HEK293 (cell line): ENCODE results near the gene KCTD1.

Experiments
- CTCF ChIA-PET: fragments of 350-600 bp; formaldehyde crosslinking; extraction: SDS; loops from one replicate; lab custom pipeline; 2021; ENCODE audit warnings: antibody characterized with exemption; lab: Yijun Ruan, JAX
- POLR2A ChIA-PET: fragments of 300-600 bp; formaldehyde crosslinking; extraction: SDS; loops from one replicate; lab custom pipeline; 2020; ENCODE audit warnings: antibody characterized with exemption, inconsistent platforms; lab: Yijun Ruan, JAX
- H3K27ac ChIP-seq: fragments of 200-500 bp; sonication (Bioruptor generic); 2 replicates; pipeline ENCODE4 v1.5.1; 2014; ENCODE audit warnings: low read depth, low read length, control low read depth, inconsistent platforms; ENCODE audit errors: extremely low read depth
- H3K36me3 ChIP-seq, 2 experiments: fragments of 200-500 bp in 1 of 2; sonication (Bioruptor generic) in 1 of 2; 1 replicate in 1 of 2; 2 replicates in 1 of 2; pipeline ENCODE4 v1.5.1; 2014 to 2017; ENCODE audit warnings: inconsistent platforms in 2 of 2, low read length in 2 of 2; ENCODE audit not compliant: control insufficient read depth in 2 of 2, insufficient read depth in 1 of 2
- H3K4me1 ChIP-seq: fragments of 200-500 bp; sonication (Bioruptor generic); 2 replicates; pipeline ENCODE4 v1.5.1; 2014; ENCODE audit warnings: mild to moderate bottlenecking, low read length, inconsistent platforms; ENCODE audit not compliant: control insufficient read depth, insufficient read depth
- H3K4me3 ChIP-seq: 2 replicates; pipeline ENCODE4 v1.5.1; 2011; ENCODE audit warnings: low read depth, mild to moderate bottlenecking, control low read depth, low read length, moderate library complexity
- H3K9me3 ChIP-seq: fragments of 200-500 bp; sonication (Bioruptor generic); 2 replicates; pipeline ENCODE4 v1.5.1; 2014; ENCODE audit warnings: low read depth, low read length, inconsistent platforms; ENCODE audit not compliant: control insufficient read depth, insufficient read depth
- EGR2 ChIP-seq: fragments of 450-650 bp; formaldehyde crosslinking; IDR thresholded peaks from 2 replicates; pipeline ENCODE4 v1.5.1; 2016; ENCODE audit warnings: low read depth, missing biosample characterization, missing genetic modification characterization
- GLI4 ChIP-seq: fragments of 450-650 bp; formaldehyde crosslinking; IDR thresholded peaks from 2 replicates; pipeline ENCODE4 v1.5.1; 2016; ENCODE audit warnings: missing biosample characterization, missing genetic modification characterization
- PATZ1 ChIP-seq: fragments of 450-650 bp; formaldehyde crosslinking; IDR thresholded peaks from 2 replicates; pipeline ENCODE4 v1.5.1; 2016; ENCODE audit warnings: missing biosample characterization, missing genetic modification characterization
- PRDM6 ChIP-seq: fragments of 450-650 bp; formaldehyde crosslinking; IDR thresholded peaks from 2 replicates; pipeline ENCODE4 v1.5.1; 2017; ENCODE audit warnings: missing biosample characterization, missing genetic modification characterization
- TCF7L2 ChIP-seq: IDR thresholded peaks from 2 replicates; pipeline ENCODE4 v1.6.1; 2011; ENCODE audit warnings: low read depth, mild to moderate bottlenecking, inconsistent platforms, low read length, moderate library complexity, borderline replicate concordance
- ZNF169 ChIP-seq: fragments of 450-650 bp; formaldehyde crosslinking; IDR thresholded peaks from 2 replicates; pipeline ENCODE4 v1.5.1; 2016; ENCODE audit warnings: missing biosample characterization, missing genetic modification characterization
- ZNF223 ChIP-seq: fragments of 450-650 bp; formaldehyde crosslinking; IDR thresholded peaks from 2 replicates; pipeline ENCODE4 v1.5.1; 2016; ENCODE audit warnings: missing biosample characterization, missing genetic modification characterization
- ZNF24 ChIP-seq: fragments of 450-650 bp; formaldehyde crosslinking; IDR thresholded peaks from 2 replicates; pipeline ENCODE4 v1.5.1; 2016; ENCODE audit warnings: missing biosample characterization, missing genetic modification characterization
- ZNF324 ChIP-seq: fragments of 450-650 bp; formaldehyde crosslinking; IDR thresholded peaks from 2 replicates; pipeline ENCODE4 v1.5.1; 2016; ENCODE audit warnings: missing biosample characterization, missing genetic modification characterization
- ZNF341 ChIP-seq: fragments of 450-650 bp; formaldehyde crosslinking; IDR thresholded peaks from 2 replicates; pipeline ENCODE4; 2016; ENCODE audit warnings: low read depth, missing biosample characterization, missing genetic modification characterization
- ZNF37A ChIP-seq: fragments of 450-650 bp; IDR thresholded peaks from 2 replicates; pipeline ENCODE4 v1.5.1; 2018; ENCODE audit warnings: missing biosample characterization, missing genetic modification characterization
- ZNF513 ChIP-seq: fragments of 450-650 bp; IDR thresholded peaks from 2 replicates; pipeline ENCODE4 v1.5.1; 2018; ENCODE audit warnings: missing biosample characterization, missing genetic modification characterization
- ZNF561 ChIP-seq: fragments of 450-650 bp; IDR thresholded peaks from 2 replicates; pipeline ENCODE4 v1.5.1; 2018; ENCODE audit warnings: missing biosample characterization, missing genetic modification characterization, borderline replicate concordance
- ZNF629 ChIP-seq: fragments of 450-650 bp; formaldehyde crosslinking; IDR thresholded peaks from 2 replicates; pipeline ENCODE4 v1.5.1; 2017; ENCODE audit warnings: missing biosample characterization, missing genetic modification characterization
- ZNF660 ChIP-seq: fragments of 450-650 bp; IDR thresholded peaks from 2 replicates; pipeline ENCODE4 v1.5.1; 2018; ENCODE audit warnings: missing biosample characterization, mild to moderate bottlenecking, missing genetic modification characterization
- ZNF747 ChIP-seq: fragments of 450-650 bp; formaldehyde crosslinking; IDR thresholded peaks from 2 replicates; pipeline ENCODE4 v1.5.1; 2016; ENCODE audit warnings: missing biosample characterization, missing genetic modification characterization
- ZSCAN4 ChIP-seq: fragments of 450-650 bp; formaldehyde crosslinking; IDR thresholded peaks from 2 replicates; pipeline ENCODE4 v1.5.1; 2017; ENCODE audit warnings: missing biosample characterization, missing genetic modification characterization
- TF ChIP-seq, protein P1 (sequence below): fragments of 450-650 bp; formaldehyde crosslinking; IDR thresholded peaks from 2 replicates; pipeline ENCODE4 v1.5.1; 2017; ENCODE audit warnings: missing biosample characterization, missing genetic modification characterization
- TF ChIP-seq, protein P2 (sequence below): fragments of 450-650 bp; formaldehyde crosslinking; IDR thresholded peaks from 2 replicates; pipeline ENCODE4 v1.5.1; 2016; ENCODE audit warnings: missing biosample characterization, missing genetic modification characterization, low read depth

Gene KCTD1

GRCh38 chr18:26524504-26525351 lies 23.6 kb downstream of the KCTD1 start:
- no peak overlapping the region for H3K4me3 ChIP-seq
- no peak overlapping the region for H3K27ac ChIP-seq
- ChIA-PET POLR2A (no interaction called here), CTCF (interaction anchor here (0.6 to 1.5 kb wide), 4 partner anchors 8 to 287 kb away, joined by 3 to 4 read pairs (median 3); no protein-coding TSS in a partner anchor)
- H3K36me3 ChIP-seq, result no peaks in the 10 kb centered on the region
- no peaks in the 10 kb centered on the region for H3K9me3 ChIP-seq
- TF ChIP-seq ZNF24 (tag by site-specific recombination) (no peak), ZNF513 (tag by site-specific recombination) (no peak), GLI4 (tag by site-specific recombination) (no peak), ZNF169 (tag by site-specific recombination) (no peak), ZNF747 (no peak), ZNF223 (tag by site-specific recombination) (no peak), ZNF324 (tag by site-specific recombination) (no peak), TCF7L2 (no peak)
- TF ChIP-seq, protein P1, sequence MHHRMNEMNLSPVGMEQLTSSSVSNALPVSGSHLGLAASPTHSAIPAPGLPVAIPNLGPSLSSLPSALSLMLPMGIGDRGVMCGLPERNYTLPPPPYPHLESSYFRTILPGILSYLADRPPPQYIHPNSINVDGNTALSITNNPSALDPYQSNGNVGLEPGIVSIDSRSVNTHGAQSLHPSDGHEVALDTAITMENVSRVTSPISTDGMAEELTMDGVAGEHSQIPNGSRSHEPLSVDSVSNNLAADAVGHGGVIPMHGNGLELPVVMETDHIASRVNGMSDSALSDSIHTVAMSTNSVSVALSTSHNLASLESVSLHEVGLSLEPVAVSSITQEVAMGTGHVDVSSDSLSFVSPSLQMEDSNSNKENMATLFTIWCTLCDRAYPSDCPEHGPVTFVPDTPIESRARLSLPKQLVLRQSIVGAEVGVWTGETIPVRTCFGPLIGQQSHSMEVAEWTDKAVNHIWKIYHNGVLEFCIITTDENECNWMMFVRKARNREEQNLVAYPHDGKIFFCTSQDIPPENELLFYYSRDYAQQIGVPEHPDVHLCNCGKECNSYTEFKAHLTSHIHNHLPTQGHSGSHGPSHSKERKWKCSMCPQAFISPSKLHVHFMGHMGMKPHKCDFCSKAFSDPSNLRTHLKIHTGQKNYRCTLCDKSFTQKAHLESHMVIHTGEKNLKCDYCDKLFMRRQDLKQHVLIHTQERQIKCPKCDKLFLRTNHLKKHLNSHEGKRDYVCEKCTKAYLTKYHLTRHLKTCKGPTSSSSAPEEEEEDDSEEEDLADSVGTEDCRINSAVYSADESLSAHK (tag by site-specific recombination), result no peak
- TF ChIP-seq, protein P2, sequence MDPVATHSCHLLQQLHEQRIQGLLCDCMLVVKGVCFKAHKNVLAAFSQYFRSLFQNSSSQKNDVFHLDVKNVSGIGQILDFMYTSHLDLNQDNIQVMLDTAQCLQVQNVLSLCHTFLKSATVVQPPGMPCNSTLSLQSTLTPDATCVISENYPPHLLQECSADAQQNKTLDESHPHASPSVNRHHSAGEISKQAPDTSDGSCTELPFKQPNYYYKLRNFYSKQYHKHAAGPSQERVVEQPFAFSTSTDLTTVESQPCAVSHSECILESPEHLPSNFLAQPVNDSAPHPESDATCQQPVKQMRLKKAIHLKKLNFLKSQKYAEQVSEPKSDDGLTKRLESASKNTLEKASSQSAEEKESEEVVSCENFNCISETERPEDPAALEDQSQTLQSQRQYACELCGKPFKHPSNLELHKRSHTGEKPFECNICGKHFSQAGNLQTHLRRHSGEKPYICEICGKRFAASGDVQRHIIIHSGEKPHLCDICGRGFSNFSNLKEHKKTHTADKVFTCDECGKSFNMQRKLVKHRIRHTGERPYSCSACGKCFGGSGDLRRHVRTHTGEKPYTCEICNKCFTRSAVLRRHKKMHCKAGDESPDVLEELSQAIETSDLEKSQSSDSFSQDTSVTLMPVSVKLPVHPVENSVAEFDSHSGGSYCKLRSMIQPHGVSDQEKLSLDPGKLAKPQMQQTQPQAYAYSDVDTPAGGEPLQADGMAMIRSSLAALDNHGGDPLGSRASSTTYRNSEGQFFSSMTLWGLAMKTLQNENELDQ (tag by site-specific recombination), result no peak
- H3K4me1 ChIP-seq, result peaks cover 16% of the 10 kb centered on the region

GRCh38 chr18:26524002-26524401 lies 24.4 kb downstream of the KCTD1 start:
- Histone ChIP-seq H3K4me1 (peaks cover 16% of the 10 kb centered on the region), H3K27ac (no peak overlapping the region), H3K36me3 (no peaks in the 10 kb centered on the region), H3K4me3 (no peak overlapping the region), H3K9me3 (no peaks in the 10 kb centered on the region)
- TF ChIP-seq ZNF37A (no peak), ZNF341 (tag by site-specific recombination) (peak; percentile 61)
- CTCF ChIA-PET, result interaction anchor here (1.2 kb wide), 1 partner anchor 9 kb away, joined by 3 read pairs; no protein-coding TSS in a partner anchor
- POLR2A ChIA-PET, result no interaction called here

GRCh38 chr18:26521617-26522016 lies 26.7 kb downstream of the KCTD1 start:
- Histone ChIP-seq H3K4me1 (peaks cover 10% of the 10 kb centered on the region), H3K27ac (no peak overlapping the region), H3K9me3 (no peaks in the 10 kb centered on the region), H3K4me3 (no peak overlapping the region), H3K36me3 (no peaks in the 10 kb centered on the region)
- ChIA-PET POLR2A (interaction anchor here (0.7 kb wide), 1 partner anchor 136 kb away, joined by 3 read pairs; no protein-coding TSS in a partner anchor), CTCF (no interaction called here)
- TF ChIP-seq PATZ1 (tag by site-specific recombination) (no peak), ZNF561 (no peak), ZNF629 (tag by site-specific recombination) (no peak), ZNF223 (tag by site-specific recombination) (no peak), ZNF660 (tag by site-specific recombination) (no peak), EGR2 (tag by site-specific recombination) (no peak), PRDM6 (peak; percentile 74), ZSCAN4 (tag by site-specific recombination) (no peak)
